Measurements from ENCODE around the gene CLK2.
"Not testable (repeated sequence)": the region's sequence is repeated elsewhere in the genome, so short reads cannot be mapped to it uniquely, and the experiment has no call there.

Gene CLK2

DNA sequence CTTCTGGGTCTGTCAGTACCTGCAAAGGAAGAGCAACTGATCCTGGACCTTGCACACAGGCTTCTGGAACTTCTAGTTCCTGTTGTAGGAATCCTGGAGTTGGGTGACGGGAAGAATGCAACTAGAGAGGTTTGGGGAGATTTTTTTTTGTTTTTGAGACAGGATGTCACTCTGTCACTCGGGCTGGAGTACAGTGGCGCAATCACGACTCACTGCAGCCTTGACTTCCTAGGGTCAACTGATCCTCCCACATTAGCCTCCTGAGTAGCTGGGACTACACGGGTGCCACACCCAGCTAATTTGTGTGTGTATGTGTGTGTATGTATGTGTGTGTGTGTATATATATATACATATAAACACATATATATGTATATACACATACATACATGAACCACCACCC lies 36.9 kb downstream of the CLK2 start:
- no peak for DNase-seq

DNA sequence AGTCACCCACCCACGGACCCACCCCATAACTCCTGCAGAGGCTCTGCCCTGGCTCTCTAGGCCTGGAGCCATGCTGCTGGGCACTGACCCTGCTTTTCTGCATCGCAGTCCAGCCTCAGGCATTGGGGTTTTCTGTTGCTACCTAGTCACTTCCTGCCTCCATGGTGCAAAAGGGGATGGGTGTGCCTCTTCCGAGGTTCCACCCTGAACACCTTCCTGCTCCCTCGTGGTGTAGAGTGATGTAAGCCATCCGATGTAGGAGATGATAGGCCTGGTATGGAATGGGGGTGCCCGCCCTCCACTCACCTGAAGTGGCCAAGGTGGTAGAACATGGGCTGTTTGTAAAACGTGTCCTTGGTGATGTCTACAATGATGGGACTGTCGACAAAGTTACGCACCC lies 37.9 kb downstream of the CLK2 start:
- DNase-seq, result not testable (repeated sequence)

DNA sequence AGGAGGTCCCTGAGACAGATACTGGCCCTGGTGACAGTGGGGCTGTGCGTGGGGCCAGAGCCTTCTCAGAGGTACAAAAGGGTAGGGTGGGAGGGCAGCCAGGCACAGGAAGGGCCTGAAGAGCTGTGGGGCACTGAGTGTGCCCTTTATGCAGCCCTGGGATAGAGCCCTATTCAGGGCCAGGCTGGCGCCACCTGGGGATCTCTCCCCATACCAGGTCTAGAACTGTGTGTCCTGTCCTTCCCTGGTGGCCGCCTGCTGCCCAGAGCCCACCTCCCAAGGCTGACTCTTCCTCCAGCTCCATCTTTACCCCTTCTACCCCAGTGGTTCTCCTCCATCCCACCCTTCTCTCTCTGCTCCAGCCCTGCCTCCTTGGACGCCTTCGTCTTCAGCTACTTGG lies 39.8 kb downstream of the CLK2 start:
- not testable (repeated sequence) for DNase-seq

DNA sequence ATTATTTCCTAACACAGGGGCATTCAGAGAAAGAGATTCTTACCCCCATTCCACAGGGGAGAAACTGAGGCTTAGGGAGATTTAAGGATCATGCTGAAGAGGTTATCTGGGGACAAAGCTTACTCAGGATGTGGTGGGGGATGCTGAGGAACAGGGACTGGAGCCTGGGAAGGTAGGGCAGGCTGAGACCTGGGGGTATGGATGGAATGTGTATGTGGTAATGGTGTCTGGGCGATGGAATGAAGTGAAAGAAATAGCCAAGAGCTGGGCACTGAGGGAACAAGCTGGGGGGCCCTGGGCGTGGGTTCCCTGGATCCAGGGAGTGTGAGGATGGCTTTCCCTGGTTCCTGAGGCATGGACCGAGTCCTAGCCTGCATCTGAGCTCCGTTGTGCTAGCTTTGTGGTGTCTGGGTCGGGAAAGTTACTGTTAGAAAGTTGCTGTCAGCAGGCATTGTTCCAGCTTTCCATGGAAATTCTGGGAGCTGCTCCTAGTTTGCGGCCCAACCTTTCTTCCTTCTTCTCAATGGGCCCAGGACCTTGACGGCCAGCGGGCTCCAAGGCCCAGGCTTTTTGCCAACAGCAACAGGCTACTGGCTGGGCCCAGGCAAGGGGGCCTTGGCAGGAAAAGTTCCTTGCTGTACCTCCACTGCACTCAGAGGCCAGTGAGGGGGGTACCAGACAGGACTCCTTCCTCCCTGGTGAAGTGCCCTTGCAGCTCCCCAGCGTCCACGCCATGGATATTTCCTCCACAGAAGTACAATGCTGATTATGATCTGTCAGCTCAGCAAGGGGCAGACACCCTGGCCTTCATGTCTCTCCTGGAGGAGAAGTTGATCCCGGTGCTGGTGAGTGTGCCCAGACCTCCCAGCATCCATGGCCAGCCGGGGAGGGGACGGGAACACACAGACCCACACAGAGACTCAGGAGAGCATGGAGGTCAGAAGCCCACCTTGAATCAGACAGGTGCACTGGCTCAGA lies 41.0 kb downstream of the CLK2 start:
- not testable (repeated sequence) for DNase-seq

DNA sequence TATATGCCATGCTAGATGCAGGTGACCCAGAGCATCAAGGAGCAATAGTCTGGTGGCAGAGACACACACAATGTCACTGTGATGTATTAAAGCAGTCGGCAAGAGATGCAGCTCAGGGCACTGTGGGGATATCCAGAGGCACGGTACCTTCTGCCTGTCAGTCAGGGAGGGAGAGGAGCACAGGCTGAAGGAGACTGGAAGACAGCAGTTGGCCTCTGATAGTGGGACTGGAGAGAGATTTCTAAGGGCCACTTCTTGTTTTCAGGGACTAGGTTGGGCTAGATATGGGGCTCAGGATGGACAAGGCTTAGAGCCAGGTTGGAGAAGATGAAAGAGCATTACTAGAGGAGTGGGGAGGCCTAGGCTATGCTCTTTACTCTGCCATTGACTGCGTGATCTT lies 42.0 kb downstream of the CLK2 start:
- DNase-seq, result not testable (repeated sequence)

DNA sequence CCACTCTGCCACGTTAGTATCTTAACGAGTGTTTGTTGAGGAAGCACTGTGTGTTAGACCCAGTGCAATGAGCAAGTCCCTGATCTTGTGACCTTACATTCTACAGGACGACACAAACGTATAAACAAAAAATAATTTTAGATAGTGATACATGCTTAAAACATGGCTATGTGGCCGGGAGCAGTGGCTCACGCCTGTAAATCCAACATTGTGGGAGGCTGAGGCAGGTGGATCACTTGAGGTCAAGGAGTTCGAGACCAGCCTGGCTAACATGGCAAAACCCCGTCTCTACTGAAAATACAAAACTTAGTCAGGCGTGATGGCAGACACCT lies 45.2 kb downstream of the CLK2 start:
- no peak for DNase-seq

DNA sequence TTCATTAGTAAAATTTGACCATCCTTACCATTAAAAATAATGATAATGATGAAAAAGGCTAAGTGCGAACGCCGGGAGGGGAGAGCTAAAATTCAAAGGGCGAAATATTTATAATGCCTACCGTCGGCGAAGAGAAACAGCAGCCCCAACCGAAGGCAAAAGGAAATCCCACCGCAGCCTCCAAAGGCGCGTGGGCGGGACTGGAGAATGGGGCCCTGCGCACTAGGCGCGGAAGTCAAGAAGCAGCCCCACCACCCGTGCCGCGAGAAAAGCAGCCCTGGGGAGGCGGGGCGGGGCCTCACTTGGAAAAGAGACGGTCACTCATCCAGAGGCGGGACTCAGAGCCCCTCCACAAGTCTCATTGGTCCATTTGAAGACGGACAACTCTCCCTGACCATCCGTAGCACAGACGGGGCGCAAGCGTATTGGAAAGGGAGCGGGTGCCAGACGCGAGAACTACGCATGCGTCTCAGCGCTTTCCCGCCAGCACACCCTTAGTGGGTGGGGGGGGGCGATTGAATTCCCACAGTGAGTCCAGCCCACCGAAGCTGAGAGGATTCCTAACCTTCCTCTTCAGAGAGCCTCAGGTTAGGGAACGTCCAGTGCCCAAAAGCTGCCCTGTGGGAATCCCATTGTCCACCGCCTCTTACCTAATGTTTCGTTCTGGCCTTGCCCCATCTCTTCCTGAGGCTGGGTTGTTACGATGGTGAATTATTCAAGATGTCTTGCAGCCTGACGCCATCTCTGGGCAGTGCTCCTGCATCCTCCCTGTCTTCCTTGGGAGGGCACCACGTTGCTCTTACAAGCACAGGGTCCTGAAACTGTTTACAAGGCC lies 45.8 kb downstream of the CLK2 start:
- DNase-seq, result peak; percentile 99

DNA sequence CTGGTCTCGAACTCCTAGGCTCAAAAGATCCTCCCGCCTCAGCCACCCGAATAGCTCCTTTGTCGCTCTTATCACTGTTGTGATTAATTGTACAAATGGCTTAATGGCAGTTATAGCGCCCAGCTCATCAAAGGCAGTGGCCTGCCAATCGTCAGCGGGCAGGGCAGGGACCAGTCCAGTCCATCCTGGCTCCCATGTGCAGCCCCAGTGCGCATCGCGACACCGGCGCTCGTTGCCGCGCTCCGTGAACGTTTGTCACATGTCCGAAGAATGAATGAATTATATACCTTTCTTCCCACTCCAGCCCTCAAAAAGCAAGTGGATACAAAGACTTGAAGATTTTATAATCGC lies 46.4 kb downstream of the CLK2 start:
- peak in 1 of 2 experiments; percentile 49 for DNase-seq

DNA sequence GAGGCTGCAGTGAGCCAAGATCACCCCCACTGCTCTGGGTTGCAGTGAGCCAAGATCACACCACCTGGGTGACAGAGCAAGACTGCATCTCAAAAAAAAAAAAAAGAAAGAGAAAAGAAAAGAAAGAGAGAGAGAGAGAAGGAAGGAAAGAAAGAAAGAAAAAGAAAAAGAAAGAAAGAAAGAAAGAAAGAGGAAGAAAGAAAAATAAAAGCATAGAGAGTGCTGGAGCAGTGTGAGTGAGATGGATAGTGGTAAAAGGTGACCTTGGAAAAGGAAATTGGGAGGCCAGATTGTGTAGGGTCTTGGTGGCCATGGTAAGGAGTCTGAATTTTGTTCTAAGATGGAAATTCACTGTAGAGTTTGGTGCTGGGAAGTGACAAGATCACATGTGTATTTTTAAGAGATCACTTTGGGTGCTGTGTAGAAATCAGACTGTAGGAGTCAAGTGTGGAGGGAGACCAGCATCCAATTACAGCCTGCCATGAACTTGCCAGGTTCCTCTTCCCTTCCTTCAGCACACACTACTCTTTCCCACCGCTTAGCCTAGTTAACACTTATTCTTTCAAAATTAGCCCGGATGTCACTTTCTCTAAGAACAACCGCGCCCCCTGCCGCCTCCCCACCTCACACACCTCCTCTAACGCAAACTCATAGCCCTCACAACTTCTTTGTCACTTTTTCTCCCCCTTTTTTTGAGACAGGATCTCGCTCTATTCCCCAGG lies 47.0 kb downstream of the CLK2 start:
- peak; percentile 33 to 48 for DNase-seq

DNA sequence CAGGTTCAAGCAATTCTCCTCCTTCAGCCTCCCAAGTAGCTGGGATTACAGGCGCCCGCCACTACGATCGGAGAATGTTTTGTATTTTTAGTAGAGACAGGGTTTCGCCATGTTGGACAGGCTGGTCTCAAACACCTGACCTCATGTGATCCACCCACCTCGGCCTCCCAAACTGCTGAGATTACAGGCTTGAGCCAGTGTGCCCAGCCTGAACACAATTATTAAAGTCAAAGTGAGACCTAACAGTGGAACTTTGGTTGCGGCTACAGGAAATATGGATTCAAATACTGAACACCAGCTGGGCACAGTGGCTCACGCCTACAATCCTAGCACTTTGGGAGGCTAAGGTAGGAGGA lies 47.9 kb downstream of the CLK2 start:
- DNase-seq, result not testable (repeated sequence)

DNA sequence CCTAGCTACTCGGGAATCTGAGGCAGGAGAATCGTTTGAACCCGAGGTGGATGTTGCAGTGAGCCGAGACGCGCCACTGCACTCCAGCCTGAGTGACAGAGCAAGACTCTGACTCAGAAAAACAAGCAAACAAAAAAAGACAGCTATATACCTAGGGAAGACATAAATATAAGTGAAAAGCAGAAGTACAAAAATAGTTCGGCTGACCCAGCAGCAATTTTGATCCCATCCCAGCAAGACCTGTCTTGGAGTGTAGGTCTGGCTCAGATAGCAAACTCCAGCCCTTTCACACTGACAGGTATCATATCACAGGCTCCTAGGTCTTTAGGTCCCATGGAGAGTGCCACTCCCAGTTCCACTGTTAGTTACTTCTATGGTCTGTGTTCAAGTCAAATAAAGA lies 50.3 kb downstream of the CLK2 start:
- DNase-seq, result no peak

DNA sequence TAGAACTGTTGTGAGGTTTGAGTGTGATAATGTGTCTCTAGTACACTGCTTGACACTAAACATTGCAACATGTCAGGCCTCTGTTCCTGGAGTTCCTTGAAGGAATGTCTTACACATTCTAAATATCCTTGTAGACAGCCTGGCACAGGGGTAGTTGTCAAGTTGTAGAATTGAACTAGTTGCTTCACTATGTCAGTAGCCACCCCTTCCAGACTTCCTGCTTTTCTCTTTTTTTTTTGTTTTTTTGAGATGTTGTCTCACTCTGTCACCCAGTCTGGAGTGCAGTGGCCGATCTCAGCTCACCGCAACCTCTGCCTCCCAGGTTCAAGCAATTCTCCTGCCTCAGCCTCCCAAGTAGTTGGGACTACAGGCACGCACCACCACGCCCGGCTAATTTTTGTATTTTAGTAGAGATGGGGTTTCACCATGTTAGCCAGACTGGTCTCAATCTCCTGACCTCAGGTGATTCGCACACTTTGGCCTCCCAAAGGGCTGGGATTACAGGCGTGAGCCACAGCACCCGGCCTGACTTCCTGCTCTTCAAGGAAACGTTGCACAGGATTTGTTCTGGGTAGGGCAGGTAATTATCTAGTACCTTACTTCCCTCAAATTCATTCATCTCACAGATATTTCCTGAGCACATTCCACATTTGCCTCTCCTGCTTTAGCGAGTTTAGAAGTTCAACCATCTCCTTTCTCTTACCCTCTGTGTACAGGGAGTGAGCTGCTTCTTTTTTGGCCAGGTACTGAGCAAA lies 52.9 kb downstream of the CLK2 start:
- not testable (repeated sequence) for DNase-seq

DNA sequence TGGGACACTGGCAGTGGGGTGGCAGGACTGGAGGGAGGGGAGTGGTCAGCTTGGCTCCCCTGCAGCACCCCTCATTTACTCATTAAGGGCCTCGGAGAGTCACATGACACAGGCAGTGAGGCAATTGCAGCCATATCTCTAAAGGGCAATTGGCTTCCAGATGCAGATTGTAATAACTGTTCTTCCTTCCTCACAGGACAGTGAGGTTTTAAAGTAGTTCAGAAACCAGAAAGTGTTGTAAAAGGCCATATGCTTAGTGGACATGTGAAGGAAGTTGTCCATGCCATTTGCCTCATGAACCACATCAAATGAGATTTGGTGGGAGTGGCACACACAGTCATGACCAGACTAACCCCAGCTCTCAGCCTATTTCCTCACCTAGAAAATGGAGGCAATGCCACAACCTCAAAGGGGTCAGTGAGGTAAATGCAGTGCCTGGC lies 53.7 kb downstream of the CLK2 start:
- peak in 1 of 2 experiments; percentile 42 for DNase-seq

DNA sequence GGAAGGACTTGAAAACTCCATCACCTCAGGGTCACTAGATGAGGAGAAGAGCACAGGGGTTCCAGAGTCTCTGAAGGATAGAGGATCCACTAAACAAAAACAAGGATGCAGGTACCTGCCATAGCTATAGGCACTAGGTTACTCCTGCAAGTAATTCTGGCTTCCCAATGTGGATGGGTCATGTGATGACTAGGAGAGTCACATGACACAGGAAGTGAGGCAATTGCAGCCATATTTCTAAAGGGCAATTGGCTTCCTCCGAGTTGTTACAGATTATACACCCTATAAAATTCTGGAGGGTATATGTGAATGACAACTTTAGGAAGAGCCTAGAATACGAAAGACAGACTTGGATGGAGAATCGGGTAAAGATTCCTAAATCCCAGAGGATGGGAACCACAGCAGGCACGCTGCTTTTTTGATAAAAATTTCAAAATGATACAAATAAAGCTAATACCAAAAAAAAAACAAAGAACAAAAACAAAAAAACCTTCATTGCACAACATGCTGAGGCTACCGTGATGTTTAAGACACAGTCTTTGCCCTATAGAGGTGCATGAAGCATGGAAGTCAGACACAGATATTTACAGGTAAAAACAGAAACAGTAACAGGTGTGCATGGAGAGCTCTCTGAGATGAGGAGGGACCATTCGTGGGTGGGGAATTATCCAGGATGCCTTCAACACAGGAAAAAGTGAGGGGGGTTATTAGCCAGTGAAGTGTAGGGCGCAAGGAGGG lies 54.3 kb downstream of the CLK2 start:
- peak; percentile 62 to 77 for DNase-seq

DNA sequence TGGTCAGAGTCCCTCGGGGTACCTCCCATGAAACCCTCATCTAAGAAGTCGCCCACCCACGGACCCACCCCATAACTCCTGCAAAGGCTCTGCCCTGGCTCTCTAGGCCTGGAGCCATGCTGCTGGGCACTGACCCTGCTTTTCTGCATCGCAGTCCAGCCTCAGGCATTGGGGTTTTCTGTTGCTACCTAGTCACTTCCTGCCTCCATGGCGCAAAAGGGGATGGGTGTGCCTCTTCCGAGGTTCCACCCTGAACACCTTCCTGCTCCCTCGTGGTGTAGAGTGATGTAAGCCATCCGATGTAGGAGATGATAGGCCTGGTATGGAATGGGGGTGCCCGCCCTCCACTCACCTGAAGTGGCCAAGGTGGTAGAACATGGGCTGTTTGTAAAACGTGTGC lies 58.6 kb downstream of the CLK2 start:
- DNase-seq, result not testable (repeated sequence)
